HG03066 (cell line): ENCODE data around the gene RAB15.

Source experiments
- ATAC-seq: cut with Tn5 transposase; IDR thresholded peaks from one replicate; pipeline ENCODE4 v1.9.1; 2021; ENCODE audit warnings: low read depth; ENCODE audit not compliant: unreplicated experiment

Gene RAB15

GRCh38 chr14:64971943-64972791 is at the start of gene RAB15:
Gene RAB15 (minus strand): TSS chr14:64972336. CDS start chr14:64972076, 260 bp downstream.
- no peak for ATAC-seq

- ATAC-seq = no peak
These were observed 47.9 kb upstream of the RAB15 start for GRCh38 chr14:65019944-65020566.

DNA sequence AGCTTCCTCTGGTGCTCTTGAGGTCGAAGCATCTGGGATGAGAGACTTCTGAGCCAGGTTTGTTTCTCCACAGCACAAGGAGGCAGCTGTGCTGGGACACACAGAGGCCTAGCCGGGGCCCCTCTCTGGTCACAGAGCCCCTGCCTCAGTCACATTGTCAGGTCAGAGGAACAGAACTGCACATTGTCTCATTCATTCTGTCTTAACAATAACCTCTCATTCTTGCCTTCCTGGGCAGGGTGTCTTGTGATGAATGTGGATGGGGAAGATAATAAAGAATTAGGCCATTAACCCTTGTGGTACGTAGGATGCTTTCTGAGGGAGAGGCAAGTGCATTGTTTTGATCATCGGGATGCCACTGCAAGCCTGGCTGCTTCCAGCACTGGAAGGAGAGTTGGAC is 44.3 kb upstream of the RAB15 start:
- ATAC-seq = no peak

- no peak for ATAC-seq
These were observed 43.3 kb upstream of the RAB15 start for GRCh38 chr14:65015391-65015790.

GRCh38 chr14:65012353-65012752 is 40.2 kb upstream of the RAB15 start:
- no peak for ATAC-seq

- no peak for ATAC-seq
These were observed 39.4 kb upstream of the RAB15 start for GRCh38 chr14:65011538-65011937.

DNA sequence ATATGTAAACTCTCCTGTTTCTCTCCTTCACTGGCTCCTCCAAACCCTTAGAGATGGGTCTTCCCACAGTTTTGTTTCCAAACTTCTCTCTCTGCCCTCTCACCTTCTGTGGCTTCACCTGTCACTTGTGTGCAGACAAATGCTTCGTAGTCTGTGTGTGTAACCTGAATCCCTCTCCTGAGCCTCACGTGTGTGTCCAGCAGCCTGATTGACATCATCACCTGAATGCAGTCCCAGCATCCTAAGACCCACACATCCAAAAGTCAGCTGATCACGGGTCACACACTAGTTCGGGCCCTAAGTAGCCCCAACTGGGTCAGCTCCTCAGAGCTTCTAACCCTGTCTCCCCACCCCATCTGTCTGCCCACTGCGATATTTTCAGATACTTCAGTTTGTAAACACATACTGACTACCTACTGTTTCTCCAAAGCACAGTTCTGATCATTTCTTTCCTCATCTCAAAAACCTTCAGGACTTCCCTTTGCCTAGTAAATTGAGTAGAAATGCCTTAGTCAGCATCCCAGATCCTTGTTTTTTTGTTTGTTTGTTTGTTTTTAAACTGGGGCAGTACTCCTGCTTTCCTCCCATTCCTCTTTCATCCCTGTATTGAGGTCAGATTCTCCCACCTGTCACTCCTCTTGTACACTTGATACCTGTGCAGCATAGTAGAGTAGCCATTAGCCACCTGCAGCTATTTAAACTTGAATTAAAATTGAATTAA is 38.2 kb upstream of the RAB15 start:
- no peak for ATAC-seq

GRCh38 chr14:65007202-65007601 is 35.1 kb upstream of the RAB15 start:
- no peak for ATAC-seq

DNA sequence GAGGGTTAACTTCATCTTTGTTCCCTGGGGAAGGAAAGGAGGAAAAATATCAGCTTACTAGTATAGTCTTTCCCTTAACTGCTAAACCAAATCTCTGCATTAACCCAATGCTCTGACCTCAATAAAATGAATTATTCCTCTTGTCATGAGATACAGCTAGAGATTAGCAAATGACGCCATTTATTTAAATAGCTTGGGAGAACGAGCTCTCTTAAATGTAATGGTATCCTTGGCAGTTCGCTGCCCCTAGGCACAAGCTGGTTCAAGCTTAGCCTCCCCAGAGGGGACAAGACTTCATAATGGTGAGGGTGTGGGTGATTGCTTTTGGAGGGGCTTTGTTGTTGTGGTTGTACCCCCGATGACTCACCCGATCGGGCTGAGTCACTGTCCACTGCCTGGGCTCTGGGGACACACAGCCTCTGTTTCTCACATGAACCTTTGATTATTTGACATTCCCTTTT is 34.2 kb upstream of the RAB15 start:
- ATAC-seq = no peak

DNA sequence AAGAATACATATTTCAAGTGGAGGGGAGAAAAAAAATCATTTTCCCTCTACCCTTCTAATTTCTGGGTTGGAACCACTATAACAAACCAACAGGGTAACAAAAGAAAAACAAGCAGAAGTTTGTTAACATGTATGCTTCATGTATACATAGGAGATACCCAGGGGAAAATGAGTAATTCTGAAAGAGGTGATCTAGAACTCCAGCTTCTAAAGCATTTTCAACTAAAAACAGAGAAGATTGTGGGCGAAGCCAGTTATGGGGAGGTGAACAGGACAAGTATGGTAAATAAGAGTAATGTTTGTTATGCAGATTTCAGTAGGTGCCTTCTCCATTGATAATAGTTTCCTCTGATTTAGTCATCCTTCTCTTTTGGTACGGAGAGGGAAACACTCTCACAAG is 31.3 kb upstream of the RAB15 start:
- no peak for ATAC-seq

DNA sequence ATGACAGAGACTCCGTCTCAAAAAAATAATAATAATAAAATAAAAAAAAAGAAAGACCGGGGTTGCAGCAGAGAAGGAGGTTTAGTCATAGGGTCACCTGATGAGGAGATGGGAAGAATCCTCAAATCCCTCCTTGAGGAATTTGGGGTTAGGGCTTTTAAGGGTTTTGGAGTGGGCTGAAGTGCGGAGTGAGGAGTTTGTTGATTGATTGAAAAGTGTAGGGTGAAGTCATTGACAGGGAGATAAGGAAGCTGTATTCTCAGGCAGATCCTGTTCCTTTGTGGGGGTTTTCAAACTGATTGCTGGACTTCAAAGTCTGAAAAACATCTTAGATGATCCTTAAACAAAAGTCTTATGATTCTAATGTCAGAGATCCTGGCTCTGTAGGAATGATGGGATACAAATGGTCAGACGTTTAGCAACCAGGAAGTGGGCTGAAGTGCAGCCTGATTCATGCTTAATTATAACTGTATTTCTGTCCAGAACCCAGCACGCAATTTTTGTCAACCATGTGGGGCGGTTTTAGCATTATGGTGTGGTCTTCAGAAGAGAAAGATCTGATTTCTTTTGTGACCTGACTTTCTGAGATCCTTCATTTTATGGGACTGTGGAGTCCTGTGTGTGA is 30.6 kb upstream of the RAB15 start:
- no peak for ATAC-seq

- no peak for ATAC-seq
These were observed 29.6 kb upstream of the RAB15 start for GRCh38 chr14:65001723-65002122.

DNA sequence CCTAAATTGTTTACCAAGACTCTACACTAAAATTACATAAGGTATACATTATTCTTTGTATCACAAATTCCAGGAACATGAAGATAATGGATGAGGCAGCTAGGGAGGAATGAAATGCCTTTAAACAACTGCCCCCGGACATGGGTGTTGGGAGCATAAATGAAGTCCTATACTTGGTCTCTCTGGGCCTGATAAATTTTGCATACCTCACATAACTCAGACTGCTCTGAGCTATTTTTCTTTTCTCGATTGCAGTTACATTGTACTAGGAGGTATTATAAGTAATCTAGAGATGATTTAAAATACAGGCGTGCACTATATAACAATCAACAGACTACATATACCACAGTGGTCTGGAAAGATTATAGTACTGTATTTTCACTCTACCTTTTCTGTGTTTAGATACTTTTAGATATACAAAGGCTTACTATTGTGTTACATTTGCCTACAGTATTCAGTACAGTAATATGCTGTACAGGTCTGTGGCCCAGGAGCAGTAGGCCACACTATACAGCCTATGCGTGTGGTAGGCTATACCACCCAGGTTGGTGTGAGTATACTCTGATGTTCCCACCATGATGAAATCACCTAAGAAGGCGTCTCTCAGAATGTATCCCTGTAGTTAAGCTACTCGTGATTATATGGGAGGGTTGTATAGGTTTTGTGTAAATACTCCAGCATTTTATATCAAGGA is 28.9 kb upstream of the RAB15 start:
- no peak for ATAC-seq

- ATAC-seq = no peak
These were observed 26.4 kb upstream of the RAB15 start for GRCh38 chr14:64998455-64998931.

DNA sequence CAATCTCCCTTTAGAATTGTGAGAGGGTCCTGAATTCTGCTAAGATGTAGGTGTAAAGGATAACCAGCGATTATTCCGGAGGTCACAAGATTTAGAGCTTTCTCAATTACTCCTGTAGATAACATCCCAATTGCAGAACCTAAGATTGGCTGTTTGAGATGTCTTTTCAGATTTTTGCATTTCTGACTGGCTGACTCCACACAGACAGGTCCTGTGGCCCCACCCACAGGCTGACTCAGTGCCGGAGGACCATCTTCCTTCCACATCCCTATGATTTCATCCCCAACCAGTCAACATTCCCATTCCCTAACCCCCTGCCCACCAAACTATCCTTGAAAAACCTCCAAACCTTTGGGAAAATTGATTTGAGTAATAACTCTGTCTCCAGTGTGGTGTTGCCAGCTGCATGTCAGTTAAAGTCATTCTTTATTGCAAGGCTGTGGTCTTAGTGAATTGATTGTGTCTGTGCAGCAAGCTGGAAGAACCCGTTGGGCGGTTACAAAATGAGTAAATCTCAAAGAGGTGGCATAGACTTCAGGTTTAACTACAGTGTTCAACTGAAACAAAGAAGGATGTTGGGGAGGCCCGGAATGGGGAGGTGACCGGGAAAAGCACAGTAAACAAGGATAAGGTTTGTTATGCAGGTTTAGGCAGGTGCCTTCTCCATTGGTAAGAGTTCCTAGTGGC is 25.1 kb upstream of the RAB15 start:
- no peak for ATAC-seq

GRCh38 chr14:64995291-64995690 is 23.2 kb upstream of the RAB15 start:
- no peak for ATAC-seq

- no peak for ATAC-seq
These were observed 22.4 kb upstream of the RAB15 start for GRCh38 chr14:64994540-64994939.

GRCh38 chr14:64993266-64993930 is 21.3 kb upstream of the RAB15 start:
- no peak for ATAC-seq

DNA sequence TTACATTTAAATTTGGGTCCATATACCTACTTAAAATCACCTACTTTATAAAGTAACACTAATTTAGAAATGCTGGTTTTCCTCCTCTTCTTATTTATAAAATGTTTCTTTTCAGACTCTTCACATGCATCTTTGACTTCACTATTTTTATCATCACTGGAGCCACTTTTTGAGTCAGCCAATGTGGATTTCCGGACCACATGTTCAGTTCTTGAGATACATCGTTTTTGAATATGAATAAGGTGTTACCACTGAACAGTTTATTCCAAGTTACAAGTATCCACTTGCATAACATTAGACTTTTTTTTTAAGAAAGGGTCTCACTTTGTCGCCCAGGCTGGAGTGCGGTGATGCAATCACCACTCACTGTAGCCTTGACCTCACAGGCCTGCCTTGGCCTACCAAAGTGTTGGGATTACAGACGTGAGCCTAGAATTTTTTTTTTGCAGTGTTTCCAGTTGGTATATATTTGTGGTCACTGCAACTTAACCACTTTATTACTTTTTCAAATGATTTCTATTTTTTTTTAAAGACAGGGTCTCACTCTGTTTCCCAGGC is 20.3 kb upstream of the RAB15 start:
- no peak for ATAC-seq
